Esophagus muscularis mucosa (tissue), 4 donors: ENCODE measurements around the gene SNX18.

ENCODE experiments used
- EP300 ChIP-seq: sonication (generic); formaldehyde crosslinking; IDR thresholded peaks from one replicate; pipeline ENCODE4 v1.6.1; 2017; ENCODE audit warnings: antibody characterized with exemption
- POLR2A ChIP-seq: fragments of 450-650 bp; IDR thresholded peaks from one replicate; pipeline ENCODE4 v1.6.1; 2017; ENCODE audit warnings: antibody characterized with exemption, moderate library complexity, mild to moderate bottlenecking, low read depth
- POLR2AphosphoS5 ChIP-seq, 2 donors: sonication (generic); formaldehyde crosslinking; IDR thresholded peaks; one replicate each; pipeline ENCODE4 v1.6.1; 2017; ENCODE audit warnings: antibody characterized with exemption in 2 of 2
- TF ChIP-seq, protein P1 (sequence below), 3 experiments: fragments of 200-600 bp in 2 of 3; fragments of 450-650 bp in 1 of 3; sonication (generic) in 2 of 3; IDR thresholded peaks; one replicate each; pipeline ENCODE4 v1.5.1; 2017 to 2019; ENCODE audit warnings: antibody characterized with exemption in 3 of 3, mild to moderate bottlenecking in 2 of 3, moderate library complexity in 1 of 3

DNA sequence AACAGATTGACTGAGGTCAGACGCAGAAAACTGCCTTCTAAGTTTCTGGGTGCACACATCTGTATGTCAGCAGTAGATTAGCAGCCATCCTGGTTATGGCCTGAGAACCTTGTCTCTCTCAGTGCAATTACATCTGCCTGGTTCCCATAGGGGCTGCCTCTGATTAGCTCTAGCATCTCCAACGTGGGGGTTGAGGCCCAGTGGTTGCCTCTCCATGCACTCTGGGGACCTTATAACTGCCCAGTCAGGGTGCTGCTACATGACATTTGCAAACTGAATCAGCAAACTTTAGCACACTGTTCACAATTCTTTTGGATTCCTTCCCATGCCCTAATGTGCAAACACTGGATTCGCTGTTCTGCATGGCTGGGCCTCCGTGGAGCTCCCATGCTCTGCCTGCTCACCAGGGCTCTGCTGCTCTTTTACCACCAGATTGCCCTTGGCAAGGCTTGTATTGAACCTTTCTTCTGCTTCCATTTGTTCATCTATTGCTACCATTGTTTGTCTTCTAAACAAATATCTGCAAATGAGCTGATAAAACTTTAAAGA, 36.2 kb downstream of the SNX18 start:
- TF ChIP-seq, protein P1, sequence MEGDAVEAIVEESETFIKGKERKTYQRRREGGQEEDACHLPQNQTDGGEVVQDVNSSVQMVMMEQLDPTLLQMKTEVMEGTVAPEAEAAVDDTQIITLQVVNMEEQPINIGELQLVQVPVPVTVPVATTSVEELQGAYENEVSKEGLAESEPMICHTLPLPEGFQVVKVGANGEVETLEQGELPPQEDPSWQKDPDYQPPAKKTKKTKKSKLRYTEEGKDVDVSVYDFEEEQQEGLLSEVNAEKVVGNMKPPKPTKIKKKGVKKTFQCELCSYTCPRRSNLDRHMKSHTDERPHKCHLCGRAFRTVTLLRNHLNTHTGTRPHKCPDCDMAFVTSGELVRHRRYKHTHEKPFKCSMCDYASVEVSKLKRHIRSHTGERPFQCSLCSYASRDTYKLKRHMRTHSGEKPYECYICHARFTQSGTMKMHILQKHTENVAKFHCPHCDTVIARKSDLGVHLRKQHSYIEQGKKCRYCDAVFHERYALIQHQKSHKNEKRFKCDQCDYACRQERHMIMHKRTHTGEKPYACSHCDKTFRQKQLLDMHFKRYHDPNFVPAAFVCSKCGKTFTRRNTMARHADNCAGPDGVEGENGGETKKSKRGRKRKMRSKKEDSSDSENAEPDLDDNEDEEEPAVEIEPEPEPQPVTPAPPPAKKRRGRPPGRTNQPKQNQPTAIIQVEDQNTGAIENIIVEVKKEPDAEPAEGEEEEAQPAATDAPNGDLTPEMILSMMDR (IDR thresholded peaks at IDR 0.05), result no peak
- TF ChIP-seq POLR2AphosphoS5 (IDR thresholded peaks at IDR 0.05) (no peak), POLR2A (no peak), EP300 (no peak)
